ENCODE data around the gene GGN.

DNA sequence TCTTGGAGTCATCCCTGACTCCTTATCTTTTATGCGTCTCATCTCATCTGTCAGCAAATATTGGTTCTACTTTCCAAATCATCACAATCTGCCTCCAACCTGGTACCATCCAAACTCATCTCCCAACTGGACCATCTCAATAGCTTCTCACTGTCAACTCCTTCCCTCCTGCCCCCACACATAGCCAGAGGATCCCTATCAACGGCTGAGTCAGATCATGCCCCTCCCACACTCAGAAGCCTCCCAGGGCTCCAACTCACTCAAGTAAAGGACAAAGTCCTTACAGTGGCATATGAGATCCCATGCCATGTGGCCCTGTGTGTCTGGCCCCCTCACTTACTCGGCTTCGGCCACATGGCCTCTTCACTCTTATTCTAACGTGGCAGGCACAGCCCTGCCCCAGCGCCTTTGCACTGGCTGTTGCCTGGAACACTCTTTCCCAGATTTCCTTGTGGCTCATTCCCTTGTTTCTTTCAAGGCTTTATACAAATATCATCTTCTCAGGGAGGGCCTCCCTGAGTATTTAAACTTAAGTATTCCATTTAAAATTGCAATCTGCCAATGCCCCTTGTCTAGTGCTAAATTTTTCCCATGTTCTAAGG is 5.0 kb upstream of the GGN start:
- TF ChIP-seq POLR2A (IDR thresholded peaks at IDR 0.05; ENCODE audit: low read length) (no peak), GATA1 (IDR thresholded peaks at IDR 0.05; ENCODE audit: low read depth, low read length) (no peak)

All from erythroblast (primary cell).